ENCODE data around the gene NR4A1.
A peak's percentile ranks its signal among the peaks of the same experiment; 100 is the strongest.

Gene NR4A1

GRCh38 chr12:52018433-52019112 lies 32.7 kb upstream of the NR4A1 start:
- no peak for DNase-seq (ENCODE audit: low spot score)

GRCh38 chr12:52019113-52019770 lies 32.0 kb upstream of the NR4A1 start:
- no peak for DNase-seq (ENCODE audit: low spot score)

- no peak for DNase-seq (ENCODE audit: low spot score)
Observed at GRCh38 chr12:52020539-52021336, 30.5 kb upstream of the NR4A1 start.

DNA sequence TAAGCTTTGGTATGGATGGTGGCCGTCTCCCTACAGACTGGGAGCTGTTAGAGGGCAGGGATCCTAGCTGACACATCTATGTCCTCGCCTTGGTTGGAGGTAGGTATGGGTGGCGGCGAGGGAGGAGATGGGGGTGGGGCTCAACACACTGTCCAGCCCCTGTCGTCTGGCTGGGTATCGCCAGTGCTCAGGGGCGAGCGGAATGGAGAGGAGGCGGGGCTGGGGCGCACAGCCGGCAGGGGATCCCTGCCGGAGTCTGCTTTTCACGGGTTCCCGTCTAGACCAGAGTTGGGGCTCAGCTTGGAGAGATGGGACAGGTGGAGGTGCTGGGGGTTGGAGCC lies 28.4 kb upstream of the NR4A1 start:
- DNase-seq (ENCODE audit: low spot score), result no peak

DNA sequence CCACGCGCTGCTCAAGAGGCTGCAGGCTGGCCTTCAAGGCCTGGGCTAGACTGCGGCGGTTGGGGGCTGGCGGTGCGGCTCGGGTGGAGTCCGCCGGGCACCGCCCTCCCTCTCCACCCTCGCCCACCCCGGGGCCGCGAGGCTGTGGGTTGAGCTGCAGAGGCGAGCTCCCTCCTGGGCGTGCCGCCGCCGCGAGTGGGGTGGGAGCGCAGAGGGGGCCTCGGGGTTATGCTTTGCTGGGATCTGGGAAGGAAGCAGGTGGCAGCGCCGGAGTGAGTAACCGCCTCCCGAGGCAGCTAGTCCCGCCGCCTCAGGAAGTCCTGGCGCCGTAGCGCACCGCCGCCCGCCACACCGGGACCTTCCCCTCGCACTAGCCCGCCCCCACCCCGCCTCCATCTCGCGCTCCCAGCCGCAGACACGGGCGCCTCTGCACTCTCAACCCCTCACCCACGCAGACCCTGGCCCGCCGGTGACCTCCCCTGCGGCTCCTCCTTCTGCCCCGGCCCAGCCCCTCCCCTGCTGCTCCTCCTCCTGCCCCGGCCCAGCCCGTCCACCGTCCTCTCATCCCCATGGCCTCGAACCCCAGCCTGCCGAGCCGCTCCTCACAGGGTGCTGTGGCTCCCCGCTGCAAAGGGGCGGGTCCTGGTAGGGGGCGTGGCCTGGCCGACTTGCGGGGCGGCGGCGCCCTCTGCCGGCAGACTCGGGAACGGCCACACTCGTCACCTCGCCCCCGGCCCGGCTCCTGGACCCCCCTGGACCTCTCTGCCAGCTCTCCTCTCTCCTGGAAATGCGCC lies 27.9 kb upstream of the NR4A1 start:
- DNase-seq (ENCODE audit: low spot score), result peak; percentile 88

DNA sequence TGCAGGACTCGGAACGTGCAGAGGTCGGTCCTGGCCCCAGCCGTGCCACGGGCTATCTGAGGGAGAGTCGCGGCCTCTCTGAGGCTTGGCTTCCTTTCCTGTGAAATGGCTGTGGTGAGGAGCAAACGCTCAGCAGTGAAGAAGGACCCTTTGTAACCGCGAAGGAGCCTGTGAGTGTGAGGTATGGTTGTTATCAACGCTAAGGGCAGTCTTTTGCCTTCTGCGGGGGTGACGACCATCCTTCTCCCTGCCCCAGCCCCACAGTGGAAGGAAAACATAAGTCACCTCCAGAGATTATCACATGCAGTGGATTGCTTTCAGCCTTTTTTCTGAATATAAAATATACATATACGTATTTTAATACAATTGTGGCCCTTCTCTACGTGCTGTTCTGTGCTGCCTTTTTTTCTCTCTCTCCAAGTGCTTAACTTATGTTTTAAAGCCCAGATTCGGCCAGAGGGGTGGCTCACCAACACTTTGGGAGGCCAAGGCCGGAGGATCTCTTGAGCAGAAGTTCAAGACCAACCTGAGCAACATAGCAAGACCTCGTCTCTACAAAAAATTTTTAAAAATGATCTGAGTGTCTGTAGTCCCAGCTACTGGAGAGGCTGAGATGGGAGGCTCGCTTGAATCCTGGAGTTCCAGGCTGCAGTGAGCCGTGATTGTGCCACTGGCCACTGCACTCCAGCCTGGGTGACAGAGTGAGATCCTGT lies 27.1 kb upstream of the NR4A1 start:
- DNase-seq (ENCODE audit: low spot score), result no peak

- DNase-seq (ENCODE audit: low spot score), result peak; percentile 26
Observed at GRCh38 chr12:52024845-52025230, 26.4 kb upstream of the NR4A1 start.

GRCh38 chr12:52026263-52026662 lies 25.0 kb upstream of the NR4A1 start:
- DNase-seq (ENCODE audit: low spot score), result no peak

DNA sequence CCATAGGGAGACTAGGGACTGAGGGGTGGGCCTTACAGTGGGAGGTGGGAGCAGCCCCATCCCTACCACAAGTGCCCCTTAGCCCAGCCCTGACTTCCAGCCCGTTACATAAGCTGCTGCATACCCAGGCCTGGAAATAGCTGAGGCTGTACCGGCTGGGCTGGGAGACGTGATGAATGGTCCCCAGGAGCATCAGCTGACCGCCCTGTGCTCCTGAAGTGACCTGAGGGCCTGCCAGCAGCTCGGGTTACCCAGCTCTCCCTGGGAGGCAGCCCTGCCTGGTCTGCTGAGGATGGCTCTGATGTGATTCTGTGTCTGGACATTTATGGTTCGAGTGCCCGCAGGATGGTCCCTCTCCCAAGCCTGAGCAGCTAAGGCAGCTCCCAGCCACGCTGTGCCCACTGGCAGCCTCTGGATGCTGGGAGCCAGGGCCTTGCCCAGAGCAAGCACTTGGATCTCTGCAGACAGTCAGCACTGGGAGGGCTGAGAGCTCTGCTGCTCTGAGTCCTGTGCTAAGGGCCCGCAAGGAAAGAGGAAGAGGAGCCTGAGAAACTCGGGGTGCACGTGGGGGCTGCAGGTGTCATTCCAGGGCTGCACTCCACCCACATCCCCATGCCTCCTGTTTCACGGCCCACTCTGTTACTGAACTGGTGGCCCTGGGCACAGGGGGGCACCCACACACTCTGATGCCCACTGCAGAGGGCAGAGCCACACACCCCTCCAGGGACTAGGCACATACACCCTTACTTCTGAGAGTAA lies 24.0 kb upstream of the NR4A1 start:
- DNase-seq (ENCODE audit: low spot score), result no peak

GRCh38 chr12:52029685-52030084 lies 21.6 kb upstream of the NR4A1 start:
- no peak for DNase-seq (ENCODE audit: low spot score)

DNA sequence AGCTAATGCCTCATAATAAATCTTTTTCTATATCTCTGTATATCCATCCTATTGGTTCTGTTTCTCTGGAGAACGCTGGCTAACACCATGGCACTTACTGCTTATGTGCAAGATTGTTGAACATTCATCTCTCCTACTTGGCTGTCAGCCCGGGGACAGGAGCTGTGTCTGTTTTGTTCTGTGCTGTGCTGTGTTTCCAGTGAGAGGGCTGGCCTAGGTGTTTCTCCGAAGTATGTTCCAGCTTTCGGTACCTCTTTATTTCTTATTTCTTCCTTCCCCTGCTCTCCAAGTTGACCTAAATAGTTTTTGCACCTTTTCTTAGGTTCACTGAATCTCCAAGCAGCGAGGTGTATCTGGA lies 18.8 kb upstream of the NR4A1 start:
- no peak for DNase-seq (ENCODE audit: low spot score)

DNA sequence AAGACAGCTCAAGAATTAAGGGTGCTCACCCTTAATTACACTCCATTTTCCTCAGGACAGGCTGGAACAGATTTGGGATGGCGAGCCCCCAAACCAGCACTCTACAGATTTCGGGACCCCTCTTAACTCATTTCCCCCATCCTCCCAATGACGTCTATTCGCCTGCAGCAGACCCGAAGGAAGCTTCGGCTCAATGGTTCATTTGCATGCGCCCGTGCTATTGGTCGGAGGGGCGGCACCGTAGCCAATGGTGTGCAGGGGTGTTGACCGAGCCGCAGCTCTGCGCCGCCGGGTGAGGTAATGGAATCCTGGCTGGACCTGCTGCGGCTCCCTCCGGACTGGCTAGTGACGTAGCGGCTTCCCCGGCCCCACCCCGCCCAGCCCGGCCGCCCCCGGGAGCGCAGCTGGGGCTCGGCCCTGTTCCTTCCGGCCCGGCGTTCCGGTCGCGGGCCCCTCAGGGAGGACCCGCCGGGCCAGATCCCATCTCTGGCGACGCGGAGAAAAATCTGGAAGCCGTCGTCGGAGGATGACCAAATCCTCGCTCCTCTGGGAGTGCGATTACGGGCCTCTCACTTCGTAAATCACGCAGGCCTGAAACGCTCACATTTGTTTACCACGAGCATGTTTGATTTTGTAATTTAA lies 18.3 kb upstream of the NR4A1 start:
- peak; percentile 74 for DNase-seq (ENCODE audit: low spot score)

GRCh38 chr12:52033446-52034140 lies 17.6 kb upstream of the NR4A1 start:
- DNase-seq (ENCODE audit: low spot score), result no peak

- DNase-seq (ENCODE audit: low spot score), result no peak
Observed at GRCh38 chr12:52035190-52035589, 16.1 kb upstream of the NR4A1 start.

DNA sequence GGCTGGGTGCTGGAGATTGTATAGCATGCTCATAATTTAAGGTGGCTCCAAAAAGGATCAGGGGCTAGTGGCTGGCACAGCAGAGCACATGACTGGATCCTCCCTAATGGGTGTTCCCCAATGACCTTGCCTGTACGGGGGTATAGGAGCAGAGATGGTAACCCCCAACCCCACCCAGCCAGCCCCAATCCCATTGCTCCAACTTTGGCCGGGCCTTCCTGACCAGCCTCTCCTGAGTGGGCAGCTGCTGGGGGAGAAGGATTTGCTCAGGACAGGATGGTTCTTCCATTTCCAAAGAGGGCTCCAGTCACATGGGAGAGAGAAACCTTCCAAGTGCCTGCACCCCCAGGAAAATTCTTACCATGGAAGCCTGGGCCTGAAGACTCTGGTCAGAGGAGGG lies 15.3 kb upstream of the NR4A1 start:
- no peak for DNase-seq (ENCODE audit: low spot score)

DNA sequence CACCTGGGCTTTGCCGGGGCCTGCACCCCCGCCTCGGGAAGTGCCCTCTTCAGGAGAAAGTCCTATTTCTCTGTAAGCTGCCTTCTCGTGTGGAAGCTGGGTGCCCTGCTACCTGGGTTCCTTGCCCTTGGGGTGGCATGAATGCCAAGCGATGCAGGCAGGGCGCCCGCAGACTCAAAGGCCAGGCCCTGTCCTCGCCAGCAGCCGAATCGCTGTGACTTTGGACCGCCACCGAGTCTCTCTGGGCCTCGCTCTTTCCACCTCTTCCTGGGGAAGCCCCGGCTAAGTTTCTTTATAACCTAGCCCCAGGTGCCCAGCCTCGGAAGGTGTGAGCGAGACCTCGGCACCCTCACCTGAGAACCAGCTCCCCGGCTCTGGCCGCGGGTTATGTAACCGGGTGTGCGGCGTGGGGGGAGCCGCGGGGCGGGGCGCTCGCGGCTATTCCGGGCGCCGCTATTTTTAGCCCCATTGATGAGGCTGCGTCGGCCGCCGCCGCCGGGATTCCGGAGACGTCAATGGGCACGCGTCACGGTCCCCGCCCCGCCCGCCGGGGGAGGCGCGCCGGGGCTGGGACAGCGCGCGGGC lies 14.6 kb upstream of the NR4A1 start:
- no peak for DNase-seq (ENCODE audit: low spot score)

- no peak for DNase-seq (ENCODE audit: low spot score)
Observed at GRCh38 chr12:52037248-52037861, 13.9 kb upstream of the NR4A1 start.

DNA sequence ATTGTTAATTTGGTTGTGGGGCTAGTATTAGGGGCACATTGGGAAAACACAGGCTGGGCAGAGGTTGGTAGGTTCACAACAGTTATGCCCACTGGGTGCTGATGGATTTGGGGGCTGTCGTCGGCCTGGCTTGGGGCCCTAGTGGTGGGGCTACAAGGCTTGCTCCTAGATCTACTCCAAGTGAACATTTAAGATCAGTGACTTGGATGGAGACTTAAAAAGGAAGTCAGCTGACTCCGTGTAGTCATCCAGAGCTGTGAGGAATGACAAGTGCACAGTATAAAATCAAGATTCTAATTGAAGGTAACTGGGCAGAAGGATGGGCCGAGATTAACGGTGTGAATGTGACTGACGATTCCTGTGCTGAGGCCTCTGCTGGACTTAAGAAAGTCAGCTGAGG lies 12.8 kb upstream of the NR4A1 start:
- DNase-seq (ENCODE audit: low spot score), result no peak

DNA sequence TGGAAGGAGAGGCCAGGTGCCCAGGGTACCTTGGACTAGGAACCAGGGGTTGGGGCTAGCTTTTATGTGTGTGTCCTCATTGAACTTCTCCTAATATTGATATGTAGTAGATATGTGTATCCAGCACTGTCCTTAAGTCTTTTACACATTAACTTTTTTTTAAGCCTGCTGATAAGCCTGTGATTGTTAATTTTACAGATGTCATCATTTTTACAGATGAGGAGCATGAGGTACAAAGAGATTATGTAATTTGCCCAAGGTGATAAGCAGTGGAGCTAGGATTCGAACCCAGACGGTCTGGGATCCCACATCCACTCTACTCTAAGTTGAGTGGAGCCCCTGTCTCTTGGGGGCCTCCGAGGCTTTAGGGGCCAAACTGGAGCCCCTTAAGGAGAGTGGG lies 10.2 kb upstream of the NR4A1 start:
- DNase-seq (ENCODE audit: low spot score), result no peak
